Suppressor macrophage treated with lipopolysaccharide for 4 hours (primary cell): ENCODE measurements around the gene HOXB2.
A peak's percentile ranks its signal among the peaks of the same experiment; 100 is the strongest.
"Not testable (repeated sequence)": the region's sequence is repeated elsewhere in the genome, so short reads cannot be mapped to it uniquely, and the experiment has no call there.

Experiments used
- DNase-seq: peaks from one replicate; pipeline ENCODE4 v3.0.0-alpha.2; 2020

HOXB2 gene

GRCh38 chr17:48539177-48539576, 5.7 kb downstream of the HOXB2 start:
- DNase-seq: no peak

- DNase-seq: no peak
Observed at GRCh38 chr17:48537316-48537715, 7.6 kb downstream of the HOXB2 start.

GRCh38 chr17:48535793-48536559, 8.9 kb downstream of the HOXB2 start:
- not testable (repeated sequence) for DNase-seq

- no peak for DNase-seq
Observed at GRCh38 chr17:48532261-48532660, 12.6 kb downstream of the HOXB2 start.

GRCh38 chr17:48530887-48531272, 14.0 kb downstream of the HOXB2 start, which contains the start of gene HOXB1:
Gene HOXB1, minus strand, starts transcription at chr17:48531011. Its CDS starts 107 bp downstream, at chr17:48530904.
- no peak for DNase-seq

- no peak for DNase-seq
Observed at GRCh38 chr17:48530208-48530886, 14.6 kb downstream of the HOXB2 start.

- no peak for DNase-seq
Observed at GRCh38 chr17:48529683-48530009, 15.3 kb downstream of the HOXB2 start.

- DNase-seq: no peak
Observed at GRCh38 chr17:48528936-48529682, 15.8 kb downstream of the HOXB2 start.

- no peak for DNase-seq
Observed at GRCh38 chr17:48528153-48528935, 16.6 kb downstream of the HOXB2 start.

GRCh38 chr17:48527547-48527932, 17.4 kb downstream of the HOXB2 start:
- DNase-seq: no peak

GRCh38 chr17:48526608-48527546, 18.0 kb downstream of the HOXB2 start:
- no peak for DNase-seq

- no peak for DNase-seq
Observed at GRCh38 chr17:48523010-48523409, 21.9 kb downstream of the HOXB2 start.

- DNase-seq: no peak
Observed at GRCh38 chr17:48522031-48522653, 22.8 kb downstream of the HOXB2 start.

- no peak for DNase-seq
Observed at GRCh38 chr17:48520631-48521079, 24.3 kb downstream of the HOXB2 start.

GRCh38 chr17:48519427-48519826, 25.5 kb downstream of the HOXB2 start:
- DNase-seq: no peak

- peak; percentile 40 for DNase-seq
Observed at GRCh38 chr17:48517478-48517877, 27.4 kb downstream of the HOXB2 start.

- DNase-seq: no peak
Observed at GRCh38 chr17:48515925-48516900, 28.7 kb downstream of the HOXB2 start.

GRCh38 chr17:48514477-48514876, 30.4 kb downstream of the HOXB2 start:
- no peak for DNase-seq

GRCh38 chr17:48513666-48514455, 31.0 kb downstream of the HOXB2 start:
- DNase-seq: no peak
